22Rv1 (cell line): ENCODE data around the gene ACOT2.
"Not testable (repeated sequence)": the region's sequence is repeated elsewhere in the genome, so short reads cannot be mapped to it uniquely, and the experiment has no call there.

Source experiments
- CTCF ChIP-seq: fragments of 450-650 bp; IDR thresholded peaks from 2 replicates; pipeline ENCODE4 v1.5.1; 2017; ENCODE audit warnings: mild to moderate bottlenecking
- ZFX ChIP-seq: fragments of 450-650 bp; IDR thresholded peaks from 2 replicates; pipeline ENCODE4 v1.6.1; 2017; ENCODE audit warnings: antibody characterized with exemption, borderline replicate concordance

GRCh38 chr14:73568886-73569184, 178 bp upstream of the ACOT2 start:
- not testable (repeated sequence) for TF ChIP-seq CTCF, ZFX
